Liver (tissue), 3 donors: ENCODE results near the gene RSPRY1.
"Not testable (repeated sequence)": the region's sequence is repeated elsewhere in the genome, so short reads cannot be mapped to it uniquely, and the experiment has no call there.

Source experiments
- ATF3 ChIP-seq: IDR thresholded peaks from 2 replicates; pipeline ENCODE4 v1.6.1; 2016; ENCODE audit warnings: antibody characterized with exemption
- CTCF ChIP-seq: fragments of 150-350 bp; IDR thresholded peaks from 2 replicates; pipeline ENCODE4 v1.5.1; 2017; ENCODE audit warnings: improper control_type of control experiment, low read depth, low read length; ENCODE audit not compliant: missing input control
- NR2F2 ChIP-seq: IDR thresholded peaks from 2 replicates; pipeline ENCODE4 v1.6.1; 2016; ENCODE audit warnings: antibody characterized with exemption
- SP1 ChIP-seq: IDR thresholded peaks from 2 replicates; pipeline ENCODE4 v1.6.1; 2018; ENCODE audit warnings: antibody characterized with exemption, mild to moderate bottlenecking
- TAF1 ChIP-seq: conservative IDR thresholded peaks from 2 replicates; pipeline ENCODE4 v1.6.1; 2016; ENCODE audit warnings: antibody characterized with exemption, mild to moderate bottlenecking
- YY1 ChIP-seq: IDR thresholded peaks from 2 replicates; pipeline ENCODE4 v1.6.1; 2016; ENCODE audit warnings: antibody characterized with exemption, mild to moderate bottlenecking
- ZBTB33 ChIP-seq: IDR thresholded peaks from 2 replicates; pipeline ENCODE4 v1.6.1; 2016; ENCODE audit warnings: antibody characterized with exemption
- donor health status: healthy.
- donor health status: healthy.

GRCh38 chr16:57200926-57201325, 14.8 kb downstream of the RSPRY1 start:
- not testable (repeated sequence) for TF ChIP-seq YY1, CTCF, ATF3, ZBTB33, TAF1, SP1, NR2F2
